GM04504 (cell line): ENCODE data around the gene IGF2R.
"Not testable (repeated sequence)": the region's sequence is repeated elsewhere in the genome, so short reads cannot be mapped to it uniquely, and the experiment has no call there.

Source experiments
- DNase-seq: peaks from one replicate; pipeline ENCODE4 v3.0.0-alpha.2; 2012; ENCODE audit warnings: low read depth

The IGF2R gene

GRCh38 chr6:159952289-159953005 lies 16.4 kb upstream of the IGF2R start:
- DNase-seq = no peak

- no peak for DNase-seq
Observed at GRCh38 chr6:159953091-159953601, 15.7 kb upstream of the IGF2R start.

DNA sequence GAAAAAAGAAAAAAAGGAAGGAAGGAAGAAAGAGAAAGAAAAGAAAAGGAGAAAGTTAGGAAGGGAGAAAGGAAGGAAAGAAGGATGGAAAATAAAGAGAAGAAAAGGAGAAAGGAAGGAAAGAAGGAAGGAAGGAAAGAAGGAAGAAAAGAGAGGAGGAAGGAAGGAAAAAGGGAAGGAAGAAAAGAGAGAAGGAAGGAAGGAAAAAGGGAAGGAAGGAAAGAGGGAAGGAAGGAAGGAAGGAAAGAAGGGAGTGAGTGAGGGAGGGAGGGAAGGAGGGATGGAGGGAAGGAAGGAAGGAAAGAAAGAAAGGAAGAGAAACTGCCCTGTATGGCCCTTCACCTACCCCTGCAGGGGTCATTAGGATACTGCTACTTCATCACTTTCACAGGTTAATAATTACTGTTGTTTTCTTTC lies 12.9 kb upstream of the IGF2R start:
- DNase-seq = no peak

GRCh38 chr6:159957071-159957673 lies 11.7 kb upstream of the IGF2R start:
- no peak for DNase-seq

- DNase-seq = no peak
Observed at GRCh38 chr6:159959165-159959975, 9.5 kb upstream of the IGF2R start.

GRCh38 chr6:159959976-159960384 lies 8.9 kb upstream of the IGF2R start:
- no peak for DNase-seq

GRCh38 chr6:159960485-159960884 lies 8.4 kb upstream of the IGF2R start:
- no peak for DNase-seq

- no peak for DNase-seq
Observed at GRCh38 chr6:159961528-159961927, 7.4 kb upstream of the IGF2R start.

- no peak for DNase-seq
Observed at GRCh38 chr6:159963111-159963510, 5.8 kb upstream of the IGF2R start.

GRCh38 chr6:159964046-159964445 lies 4.8 kb upstream of the IGF2R start:
- no peak for DNase-seq

DNA sequence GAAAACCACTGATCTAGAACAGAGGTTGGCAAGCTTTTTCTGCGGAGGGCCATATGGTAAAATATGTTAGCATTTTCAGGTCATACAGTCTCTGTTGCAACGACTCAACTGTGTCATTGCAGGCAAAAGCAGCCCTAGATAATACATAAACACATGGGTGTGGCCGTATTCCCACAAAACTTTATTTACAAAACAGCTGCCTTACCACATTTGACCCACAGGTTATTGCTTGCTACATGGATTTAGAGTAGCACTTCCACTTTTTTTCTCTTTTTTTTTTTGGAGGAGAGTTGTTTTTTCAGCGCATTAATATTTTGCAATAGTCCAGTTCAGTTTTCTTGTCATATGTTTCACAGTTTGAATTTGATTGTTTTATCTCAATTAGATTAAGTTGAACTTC lies 2.5 kb upstream of the IGF2R start:
- DNase-seq = no peak

GRCh38 chr6:159966981-159967380 lies 1.9 kb upstream of the IGF2R start:
- DNase-seq = no peak

DNA sequence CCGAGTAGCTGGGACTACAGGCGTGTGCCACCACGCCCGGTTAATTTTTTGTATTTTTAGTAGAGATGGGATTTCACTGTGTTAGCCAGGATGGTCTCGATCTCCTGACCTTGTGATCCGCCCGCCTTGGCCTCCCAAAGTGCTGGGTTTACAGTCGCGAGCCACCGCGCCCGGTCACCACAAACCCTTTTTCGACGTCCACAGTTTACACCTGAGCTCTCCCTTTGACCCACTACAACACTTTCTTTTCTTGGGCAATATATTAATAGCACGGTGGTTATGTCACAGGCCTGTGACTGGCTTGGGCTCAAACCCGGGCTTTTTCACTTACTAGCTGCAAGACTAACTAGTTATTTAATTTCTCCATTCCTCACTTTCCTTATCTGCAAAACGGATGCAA lies 1.3 kb upstream of the IGF2R start:
- not testable (repeated sequence) for DNase-seq

GRCh38 chr6:159969204-159969912 lies 476 bp downstream of the IGF2R start:
- DNase-seq = no peak

DNA sequence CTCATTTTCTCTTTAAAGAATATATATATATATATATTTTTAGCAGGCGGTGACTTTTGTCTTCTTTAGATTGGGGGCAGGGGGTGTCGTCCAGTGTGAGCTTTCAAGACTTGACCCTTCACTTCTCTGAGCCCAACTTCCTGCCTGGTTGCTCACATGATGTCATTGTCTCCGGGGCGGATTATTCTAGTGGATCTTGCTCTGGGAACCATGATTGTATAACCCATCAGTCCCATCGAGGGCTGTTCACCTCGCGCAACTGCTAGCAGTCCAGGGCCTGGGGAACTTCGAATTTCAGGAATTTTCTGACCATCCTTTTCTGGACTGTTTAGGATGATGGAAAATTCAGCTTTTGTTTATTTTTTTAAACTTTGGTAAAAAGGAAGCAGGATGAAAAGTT lies 1.0 kb downstream of the IGF2R start:
- DNase-seq = no peak

- DNase-seq = no peak
Observed at GRCh38 chr6:159970659-159971063, 1.8 kb downstream of the IGF2R start.

- DNase-seq = no peak
Observed at GRCh38 chr6:159971341-159972178, 2.7 kb downstream of the IGF2R start.

GRCh38 chr6:159972506-159973268 lies 3.8 kb downstream of the IGF2R start:
- DNase-seq = no peak

GRCh38 chr6:159973406-159973805 lies 4.5 kb downstream of the IGF2R start:
- DNase-seq = no peak

GRCh38 chr6:159973951-159974350 lies 5.1 kb downstream of the IGF2R start:
- no peak for DNase-seq

- DNase-seq = no peak
Observed at GRCh38 chr6:159974932-159975331, 6.0 kb downstream of the IGF2R start.
